PC-9 (cell line): ENCODE measurements around the gene LTB. TPM values are rescaled to one million over a fixed set of nuclear protein-coding genes. Genes with fewer than 3 reads are reported as not detected.

ENCODE experiments used
- BruUV-seq: library from RNA; stranded (reverse); fragments of 400-500 nt; replicated peaks from 2 replicates; lab custom pipeline; 2021; lab: Mats Ljungman, UMichigan
- CTCF ChIA-PET: fragments of 300-600 bp; sonication (Branson Sonifier 250); formaldehyde crosslinking; loops from one replicate; lab custom pipeline; 2022; ENCODE audit warnings: antibody characterized with exemption; lab: Charles Lee
- POLR2A ChIA-PET: fragments of 300-600 bp; sonication (Branson Sonifier 250); formaldehyde crosslinking; loops from one replicate; lab custom pipeline; 2022; ENCODE audit warnings: antibody characterized with exemption; ENCODE audit not compliant: unreplicated experiment; lab: Charles Lee
- DNase-seq, 2 experiments: peaks; one replicate each; pipeline versions ENCODE4 v3.0.0 to v3.0.0-alpha.2; 2015 to 2022; ENCODE audit warnings: mixed read lengths in 1 of 2
- H2AFZ ChIP-seq: fragments of 200-600 bp; sonication (generic); 2 replicates; pipeline ENCODE4 v1.8.1; 2017; ENCODE audit warnings: antibody characterized with exemption
- H3F3A ChIP-seq: fragments of 200-600 bp; sonication (generic); 2 replicates; pipeline ENCODE4 v1.8.1; 2017; ENCODE audit warnings: antibody characterized with exemption, mild to moderate bottlenecking, low read depth; ENCODE audit not compliant: insufficient read depth
- H3K27ac ChIP-seq: fragments of 200-600 bp; sonication (generic); 2 replicates; pipeline ENCODE4 v1.6.1; 2016; ENCODE audit warnings: mixed run types
- H3K27me3 ChIP-seq: fragments of 200-600 bp; sonication (generic); 2 replicates; pipeline ENCODE4 v1.6.1; 2016; ENCODE audit warnings: low read depth, mixed run types; ENCODE audit not compliant: insufficient read depth
- H3K36me3 ChIP-seq: fragments of 200-600 bp; sonication (generic); 2 replicates; pipeline ENCODE4 v1.6.1; 2016; ENCODE audit warnings: low read depth, mixed run types
- H3K4me1 ChIP-seq: fragments of 200-600 bp; sonication (generic); replicated peaks from 2 replicates; pipeline ENCODE4 v1.6.1; 2016; ENCODE audit warnings: mixed run types; ENCODE audit not compliant: insufficient read depth
- H3K4me2 ChIP-seq: fragments of 200-600 bp; sonication (generic); 2 replicates; pipeline ENCODE4 v1.6.1; 2017; ENCODE audit warnings: mixed run types
- H3K4me3 ChIP-seq: fragments of 200-600 bp; sonication (generic); 2 replicates; pipeline ENCODE4 v1.6.1; 2016; ENCODE audit warnings: mixed run types
- H3K79me2 ChIP-seq: fragments of 200-600 bp; sonication (generic); 2 replicates; pipeline ENCODE4 v1.6.1; 2017; ENCODE audit warnings: low read depth, mixed run types
- H3K9me2 ChIP-seq: fragments of 200-600 bp; sonication (generic); 2 replicates; pipeline ENCODE4 v1.8.1; 2017; ENCODE audit warnings: mild to moderate bottlenecking; ENCODE audit not compliant: insufficient read depth
- H3K9me3 ChIP-seq: fragments of 200-600 bp; sonication (generic); 2 replicates; pipeline ENCODE4 v1.8.1; 2016; ENCODE audit warnings: low read depth; ENCODE audit not compliant: insufficient read depth
- H4K20me1 ChIP-seq: fragments of 200-600 bp; sonication (generic); 2 replicates; pipeline ENCODE4 v1.8.1; 2017; ENCODE audit not compliant: insufficient read depth
- EZH2 ChIP-seq: fragments of 200-600 bp; sonication (generic); IDR thresholded peaks from 2 replicates; pipeline ENCODE4 v1.8.0; 2017; ENCODE audit warnings: antibody characterized with exemption, low read depth
- intact Hi-C: fragments of 100-400 bp; cut with micrococcal nuclease; formaldehyde crosslinking; loops from one replicate; pipeline ENCODE4 v1.10.0; 2022; ENCODE audit not compliant: unreplicated experiment
- total RNA-seq: library from RNA; stranded (reverse); gene quantifications from 2 replicates; pipeline ENCODE4 v1.2.3, GENCODE V29; 2021
- TF ChIP-seq, protein P1 (sequence below): fragments of 200-600 bp; sonication (generic); conservative IDR thresholded peaks from 2 replicates; pipeline ENCODE4 v1.6.1; 2017; ENCODE audit warnings: mixed run types, antibody characterized with exemption, mild to moderate bottlenecking, moderate library complexity

LTB gene
- total RNA-seq, 1 experiment from 2014 or later = not detected

DNA sequence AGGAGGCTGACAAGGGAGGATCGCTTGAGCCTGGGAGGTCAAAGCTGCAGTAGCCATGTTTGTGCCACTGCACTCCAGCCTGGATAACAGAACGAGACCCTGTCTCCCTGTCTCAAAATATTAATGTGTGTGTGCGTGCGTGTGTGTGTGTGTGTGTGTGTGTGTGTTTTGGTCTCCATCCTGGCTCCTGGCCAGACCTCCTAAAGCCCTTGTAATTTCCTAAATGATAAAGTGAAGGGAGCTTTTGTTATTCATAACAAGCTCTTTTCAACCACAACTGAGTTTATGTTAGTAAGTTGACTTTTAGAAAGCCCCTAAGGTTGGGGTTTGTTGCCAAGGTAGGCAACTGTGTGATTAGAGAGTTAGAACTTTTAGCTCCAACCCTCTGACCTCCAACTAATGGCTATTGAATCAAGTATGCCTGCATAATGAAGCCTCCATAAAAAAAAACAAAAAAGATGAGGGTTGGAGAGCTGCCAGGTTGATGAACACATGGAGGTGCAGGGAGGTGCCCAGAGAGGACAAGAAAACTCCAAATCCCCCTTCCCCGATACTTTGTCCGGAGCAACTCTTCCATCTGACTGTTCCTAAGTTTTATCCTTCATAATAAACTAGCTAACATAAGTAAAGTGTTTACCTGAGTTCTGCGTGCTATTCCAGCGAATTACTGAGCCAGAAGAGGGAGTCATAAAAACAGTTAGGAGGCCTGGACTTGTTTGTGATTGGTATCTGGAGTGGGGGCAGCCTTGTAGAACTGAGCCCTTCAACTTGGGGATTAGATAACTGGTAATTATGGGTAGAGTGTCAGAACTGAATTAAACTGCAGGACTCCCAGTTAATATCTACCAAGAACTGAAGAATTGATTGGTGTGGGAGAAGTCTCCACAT lies 27.5 kb upstream of the LTB start:
- Histone ChIP-seq H3K9me2 (no peaks in the 10 kb centered on the region), H3K27me3 (no peaks in the 10 kb centered on the region), H3K27ac (no peak overlapping the region), H4K20me1 (no peaks in the 10 kb centered on the region), H3K4me2 (no peak overlapping the region), H3K4me3 (no peak overlapping the region), H3K9me3 (no peaks in the 10 kb centered on the region), H3K36me3 (no peaks in the 10 kb centered on the region), H3K79me2 (no peaks in the 10 kb centered on the region), H3K4me1 (no peaks in the 10 kb centered on the region), H2AFZ (no peak overlapping the region), H3F3A (no peaks in the 10 kb centered on the region)
- intact Hi-C loops = no loop called here
- ChIA-PET POLR2A (interaction anchor here (0.6 kb wide), 2 partner anchors 28 to 521 kb away, joined by 3 to 4 read pairs; no protein-coding TSS in a partner anchor), CTCF (interaction anchor here (0.5 kb wide), 1 partner anchor 16 kb away, joined by 3 read pairs; no protein-coding TSS in a partner anchor)
- no TSS peak for BruUV-seq
- TF ChIP-seq, protein P1, sequence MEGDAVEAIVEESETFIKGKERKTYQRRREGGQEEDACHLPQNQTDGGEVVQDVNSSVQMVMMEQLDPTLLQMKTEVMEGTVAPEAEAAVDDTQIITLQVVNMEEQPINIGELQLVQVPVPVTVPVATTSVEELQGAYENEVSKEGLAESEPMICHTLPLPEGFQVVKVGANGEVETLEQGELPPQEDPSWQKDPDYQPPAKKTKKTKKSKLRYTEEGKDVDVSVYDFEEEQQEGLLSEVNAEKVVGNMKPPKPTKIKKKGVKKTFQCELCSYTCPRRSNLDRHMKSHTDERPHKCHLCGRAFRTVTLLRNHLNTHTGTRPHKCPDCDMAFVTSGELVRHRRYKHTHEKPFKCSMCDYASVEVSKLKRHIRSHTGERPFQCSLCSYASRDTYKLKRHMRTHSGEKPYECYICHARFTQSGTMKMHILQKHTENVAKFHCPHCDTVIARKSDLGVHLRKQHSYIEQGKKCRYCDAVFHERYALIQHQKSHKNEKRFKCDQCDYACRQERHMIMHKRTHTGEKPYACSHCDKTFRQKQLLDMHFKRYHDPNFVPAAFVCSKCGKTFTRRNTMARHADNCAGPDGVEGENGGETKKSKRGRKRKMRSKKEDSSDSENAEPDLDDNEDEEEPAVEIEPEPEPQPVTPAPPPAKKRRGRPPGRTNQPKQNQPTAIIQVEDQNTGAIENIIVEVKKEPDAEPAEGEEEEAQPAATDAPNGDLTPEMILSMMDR = no peak
- no peak for TF ChIP-seq EZH2
- no peak for DNase-seq

- no peak for TF ChIP-seq EZH2
- TF ChIP-seq, protein P1 = no peak
- no peaks in the 10 kb centered on the region for H3K9me2 ChIP-seq
- no peaks in the 10 kb centered on the region for H4K20me1 ChIP-seq
- ChIA-PET CTCF (interaction anchor here (0.7 kb wide), 1 partner anchor 28 kb away, joined by 6 read pairs; no protein-coding TSS in a partner anchor), POLR2A (no interaction called here)
- no peaks in the 10 kb centered on the region for H3K4me1 ChIP-seq
- H3K4me3 ChIP-seq = no peak overlapping the region
- H3K27me3 ChIP-seq = no peaks in the 10 kb centered on the region
- H3K79me2 ChIP-seq = no peaks in the 10 kb centered on the region
- H2AFZ ChIP-seq = no peak overlapping the region
- no peak overlapping the region for H3K4me2 ChIP-seq
- no peaks in the 10 kb centered on the region for H3F3A ChIP-seq
- intact Hi-C loops = no loop called here
- no peak overlapping the region for H3K27ac ChIP-seq
- no peaks in the 10 kb centered on the region for H3K9me3 ChIP-seq
- BruUV-seq = no TSS peak
- no peaks in the 10 kb centered on the region for H3K36me3 ChIP-seq
- no peak for DNase-seq
Measured at GRCh38 chr6:31607317-31607716, 25.1 kb upstream of the LTB start.

GRCh38 chr6:31597006-31597405 lies 14.8 kb upstream of the LTB start:
- DNase-seq = no peak
- no peak for TF ChIP-seq EZH2
- TF ChIP-seq, protein P1 = peak; percentile 53
- Histone ChIP-seq H2AFZ (no peak overlapping the region), H3K4me2 (no peak overlapping the region), H3K9me3 (no peaks in the 10 kb centered on the region), H3K4me3 (no peak overlapping the region), H3F3A (no peaks in the 10 kb centered on the region), H3K27me3 (no peaks in the 10 kb centered on the region), H4K20me1 (no peaks in the 10 kb centered on the region), H3K36me3 (no peaks in the 10 kb centered on the region), H3K79me2 (no peaks in the 10 kb centered on the region), H3K9me2 (no peaks in the 10 kb centered on the region), H3K4me1 (no peaks in the 10 kb centered on the region), H3K27ac (no peak overlapping the region)
- no TSS peak for BruUV-seq
- CTCF ChIA-PET = interaction anchor here (0.9 to 4.0 kb wide), 4 partner anchors 13 to 48 kb away, joined by 3 to 30 read pairs (median 3); no protein-coding TSS in a partner anchor
- POLR2A ChIA-PET = interaction anchor here (0.5 kb wide), 1 partner anchor 49 kb away, joined by 6 read pairs; no protein-coding TSS in a partner anchor
- intact Hi-C loops = no loop called here
